K562 (cell line): ENCODE results near the gene XPO6. TPM values are rescaled to one million over a fixed set of nuclear protein-coding genes. Genes with fewer than 3 reads are reported as not detected.

Experiments used
- ATF3 ChIP-seq, 2 experiments: fragments of 450-650 bp in 1 of 2; sonication (generic) in 1 of 2; formaldehyde crosslinking in 1 of 2; IDR thresholded peaks in 1 of 2; conservative IDR thresholded peaks in 1 of 2; 2 replicates each; pipeline versions ENCODE4 v1.6.1 to v1.8.1; 2016 to 2023; ENCODE audit warnings: mild to moderate bottlenecking in 2 of 2, moderate library complexity in 2 of 2, inconsistent platforms in 1 of 2, missing genetic modification reagents in 1 of 2
- CHD2 ChIP-seq: IDR thresholded peaks from 2 replicates; pipeline ENCODE4 v1.6.1; 2011; ENCODE audit warnings: low read depth, low read length
- DPF2 ChIP-seq: fragments of 450-650 bp; IDR thresholded peaks from 2 replicates; pipeline ENCODE4 v1.6.1; 2016
- JUND ChIP-seq, 2 experiments: IDR thresholded peaks; 2 replicates in 1 of 2; 3 replicates in 1 of 2; pipeline ENCODE4 v1.6.1; 2011; ENCODE audit warnings: borderline replicate concordance in 2 of 2, low read depth in 2 of 2, low read length in 2 of 2, improper control_type of control experiment in 1 of 2, missing biosample characterization in 1 of 2, missing genetic modification characterization in 1 of 2, missing genetic modification reagents in 1 of 2
- KDM5B ChIP-seq: fragments of 200-600 bp; sonication (generic); IDR thresholded peaks from 2 replicates; pipeline ENCODE4 v1.6.1; 2012; ENCODE audit warnings: low read depth, mild to moderate bottlenecking, moderate library complexity, low read length, control low read depth, inconsistent platforms; ENCODE audit not compliant: insufficient replicate concordance
- MBD2 ChIP-seq: sonication (generic); IDR thresholded peaks from 2 replicates; pipeline ENCODE4 v1.6.1; 2016; ENCODE audit warnings: low read depth, borderline replicate concordance
- MCM3 ChIP-seq: fragments of 450-650 bp; IDR thresholded peaks from 2 replicates; pipeline ENCODE4 v1.6.1; 2016
- MTA1 ChIP-seq: fragments of 450-650 bp; IDR thresholded peaks from 2 replicates; pipeline ENCODE4 v1.6.1; 2017; ENCODE audit warnings: borderline replicate concordance
- NBN ChIP-seq: fragments of 450-650 bp; IDR thresholded peaks from 2 replicates; pipeline ENCODE4 v1.6.1; 2016; ENCODE audit warnings: low read depth, mild to moderate bottlenecking
- NCOA2 ChIP-seq, 2 experiments: fragments of 450-650 bp; IDR thresholded peaks; 2 replicates each; pipeline ENCODE4 v1.6.1; 2018; ENCODE audit warnings: mild to moderate bottlenecking in 2 of 2, moderate library complexity in 1 of 2; ENCODE audit not compliant: partially characterized antibody in 2 of 2
- POLR2AphosphoS2 ChIP-seq: IDR thresholded peaks from 2 replicates; pipeline ENCODE4 v1.6.1; 2012; ENCODE audit warnings: low read length, improper control_type of control experiment
- RFX5 ChIP-seq: IDR thresholded peaks from 2 replicates; pipeline ENCODE4 v1.6.1; 2011; ENCODE audit warnings: low read depth, mild to moderate bottlenecking, improper control_type of control experiment, low read length
- RHOXF2B ChIP-seq: fragments of 250-450 bp; sonication (Bioruptor Pico); conservative IDR thresholded peaks from 2 replicates; pipeline ENCODE4 v1.5.1; 2021
- SRF ChIP-seq, 2 experiments: fragments of 250-450, 450-650 bp in 1 of 2; sonication (Bioruptor Pico) in 1 of 2; sonication (generic) in 1 of 2; formaldehyde crosslinking; IDR thresholded peaks; 2 replicates each; pipeline versions ENCODE4 v1.5.0 to v1.5.1; 2020 to 2022; ENCODE audit warnings: mild to moderate bottlenecking in 1 of 2, missing genetic modification reagents in 1 of 2
- ZKSCAN8 ChIP-seq: fragments of 200-800 bp; sonication (Bioruptor generic); IDR thresholded peaks from 2 replicates; pipeline ENCODE4 v1.6.1; 2016; ENCODE audit warnings: missing genetic modification characterization, missing compliant biosample characterization
- polyA plus RNA-seq, 8 experiments: library from polyadenylated mRNA; depleted of rRNA in 4 of 8; stranded (reverse) in 5 of 8; unstranded in 3 of 8; fragments of >200 nt; fragmentation: Nextera tagmentation in 2 of 8; fragmentation: Illumina TruSeq in 1 of 8; extraction: Ambion mirVana in 2 of 8; extraction: Trizol in 1 of 8; gene quantifications; 2 replicates each; pipeline versions ENCODE4 v1.2.1 to v1.2.3, GENCODE V29; 2011 to 2014; ENCODE audit warnings: inconsistent platforms in 1 of 8, missing spikeins in 1 of 8
- total RNA-seq, 7 experiments: library from RNA; depleted of rRNA in 6 of 7; stranded (reverse); fragments of >200 nt in 6 of 7; fragmentation: Illumina TruSeq in 2 of 7; extraction: Trizol in 2 of 7; gene quantifications; 2 replicates each; pipeline versions ENCODE4 v1.2.1 to v1.2.3, GENCODE V29; 2011 to 2021; ENCODE audit warnings: low replicate concordance in 1 of 7
- TF ChIP-seq, protein P1 (sequence below): fragments of 450-650 bp; IDR thresholded peaks from 2 replicates; pipeline ENCODE4 v1.6.1; 2016; ENCODE audit warnings: mild to moderate bottlenecking, moderate library complexity

The XPO6 gene
- total and polyA plus RNA-seq, 9 of the 15 experiments (the other 6 are each of a cell fraction or from before 2014, with no cell fraction given) = 11.2 to 196 (median 119) TPM

- TF ChIP-seq JUND (IDR thresholded peaks at IDR 0.05; ENCODE audit: borderline replicate concordance, low read depth, low read length) (peak; percentile 72; the same call in 1 of the 2 replicates), JUND (tag; IDR thresholded peaks at IDR 0.05; ENCODE audit: borderline replicate concordance, low read depth, low read length) (peak; percentile 72; the same call in 1 of the 3 replicates), KDM5B (no peak), RFX5 (no peak), NBN (no peak), MCM3 (no peak), RHOXF2B (no peak), NCOA2 (IDR thresholded peaks at IDR 0.05; ENCODE audit: partially characterized antibody in 2 of 2) (no peak), ZKSCAN8 (CRISPR knock-in tag) (no peak), SRF (CRISPR knock-in tag; IDR thresholded peaks at IDR 0.05) (no peak), ATF3 (IDR thresholded peaks at IDR 0.05) (peak; percentile 85), ATF3 (CRISPR knock-in tag; conservative IDR thresholded peaks at IDR 0.05) (no peak), MBD2 (no peak), POLR2AphosphoS2 (no peak), DPF2 (0 out of 2 replicates have a peak, but pooled peaks have one; percentile 22), MTA1 (no peak), CHD2 (no peak)
- TF ChIP-seq, protein P1, sequence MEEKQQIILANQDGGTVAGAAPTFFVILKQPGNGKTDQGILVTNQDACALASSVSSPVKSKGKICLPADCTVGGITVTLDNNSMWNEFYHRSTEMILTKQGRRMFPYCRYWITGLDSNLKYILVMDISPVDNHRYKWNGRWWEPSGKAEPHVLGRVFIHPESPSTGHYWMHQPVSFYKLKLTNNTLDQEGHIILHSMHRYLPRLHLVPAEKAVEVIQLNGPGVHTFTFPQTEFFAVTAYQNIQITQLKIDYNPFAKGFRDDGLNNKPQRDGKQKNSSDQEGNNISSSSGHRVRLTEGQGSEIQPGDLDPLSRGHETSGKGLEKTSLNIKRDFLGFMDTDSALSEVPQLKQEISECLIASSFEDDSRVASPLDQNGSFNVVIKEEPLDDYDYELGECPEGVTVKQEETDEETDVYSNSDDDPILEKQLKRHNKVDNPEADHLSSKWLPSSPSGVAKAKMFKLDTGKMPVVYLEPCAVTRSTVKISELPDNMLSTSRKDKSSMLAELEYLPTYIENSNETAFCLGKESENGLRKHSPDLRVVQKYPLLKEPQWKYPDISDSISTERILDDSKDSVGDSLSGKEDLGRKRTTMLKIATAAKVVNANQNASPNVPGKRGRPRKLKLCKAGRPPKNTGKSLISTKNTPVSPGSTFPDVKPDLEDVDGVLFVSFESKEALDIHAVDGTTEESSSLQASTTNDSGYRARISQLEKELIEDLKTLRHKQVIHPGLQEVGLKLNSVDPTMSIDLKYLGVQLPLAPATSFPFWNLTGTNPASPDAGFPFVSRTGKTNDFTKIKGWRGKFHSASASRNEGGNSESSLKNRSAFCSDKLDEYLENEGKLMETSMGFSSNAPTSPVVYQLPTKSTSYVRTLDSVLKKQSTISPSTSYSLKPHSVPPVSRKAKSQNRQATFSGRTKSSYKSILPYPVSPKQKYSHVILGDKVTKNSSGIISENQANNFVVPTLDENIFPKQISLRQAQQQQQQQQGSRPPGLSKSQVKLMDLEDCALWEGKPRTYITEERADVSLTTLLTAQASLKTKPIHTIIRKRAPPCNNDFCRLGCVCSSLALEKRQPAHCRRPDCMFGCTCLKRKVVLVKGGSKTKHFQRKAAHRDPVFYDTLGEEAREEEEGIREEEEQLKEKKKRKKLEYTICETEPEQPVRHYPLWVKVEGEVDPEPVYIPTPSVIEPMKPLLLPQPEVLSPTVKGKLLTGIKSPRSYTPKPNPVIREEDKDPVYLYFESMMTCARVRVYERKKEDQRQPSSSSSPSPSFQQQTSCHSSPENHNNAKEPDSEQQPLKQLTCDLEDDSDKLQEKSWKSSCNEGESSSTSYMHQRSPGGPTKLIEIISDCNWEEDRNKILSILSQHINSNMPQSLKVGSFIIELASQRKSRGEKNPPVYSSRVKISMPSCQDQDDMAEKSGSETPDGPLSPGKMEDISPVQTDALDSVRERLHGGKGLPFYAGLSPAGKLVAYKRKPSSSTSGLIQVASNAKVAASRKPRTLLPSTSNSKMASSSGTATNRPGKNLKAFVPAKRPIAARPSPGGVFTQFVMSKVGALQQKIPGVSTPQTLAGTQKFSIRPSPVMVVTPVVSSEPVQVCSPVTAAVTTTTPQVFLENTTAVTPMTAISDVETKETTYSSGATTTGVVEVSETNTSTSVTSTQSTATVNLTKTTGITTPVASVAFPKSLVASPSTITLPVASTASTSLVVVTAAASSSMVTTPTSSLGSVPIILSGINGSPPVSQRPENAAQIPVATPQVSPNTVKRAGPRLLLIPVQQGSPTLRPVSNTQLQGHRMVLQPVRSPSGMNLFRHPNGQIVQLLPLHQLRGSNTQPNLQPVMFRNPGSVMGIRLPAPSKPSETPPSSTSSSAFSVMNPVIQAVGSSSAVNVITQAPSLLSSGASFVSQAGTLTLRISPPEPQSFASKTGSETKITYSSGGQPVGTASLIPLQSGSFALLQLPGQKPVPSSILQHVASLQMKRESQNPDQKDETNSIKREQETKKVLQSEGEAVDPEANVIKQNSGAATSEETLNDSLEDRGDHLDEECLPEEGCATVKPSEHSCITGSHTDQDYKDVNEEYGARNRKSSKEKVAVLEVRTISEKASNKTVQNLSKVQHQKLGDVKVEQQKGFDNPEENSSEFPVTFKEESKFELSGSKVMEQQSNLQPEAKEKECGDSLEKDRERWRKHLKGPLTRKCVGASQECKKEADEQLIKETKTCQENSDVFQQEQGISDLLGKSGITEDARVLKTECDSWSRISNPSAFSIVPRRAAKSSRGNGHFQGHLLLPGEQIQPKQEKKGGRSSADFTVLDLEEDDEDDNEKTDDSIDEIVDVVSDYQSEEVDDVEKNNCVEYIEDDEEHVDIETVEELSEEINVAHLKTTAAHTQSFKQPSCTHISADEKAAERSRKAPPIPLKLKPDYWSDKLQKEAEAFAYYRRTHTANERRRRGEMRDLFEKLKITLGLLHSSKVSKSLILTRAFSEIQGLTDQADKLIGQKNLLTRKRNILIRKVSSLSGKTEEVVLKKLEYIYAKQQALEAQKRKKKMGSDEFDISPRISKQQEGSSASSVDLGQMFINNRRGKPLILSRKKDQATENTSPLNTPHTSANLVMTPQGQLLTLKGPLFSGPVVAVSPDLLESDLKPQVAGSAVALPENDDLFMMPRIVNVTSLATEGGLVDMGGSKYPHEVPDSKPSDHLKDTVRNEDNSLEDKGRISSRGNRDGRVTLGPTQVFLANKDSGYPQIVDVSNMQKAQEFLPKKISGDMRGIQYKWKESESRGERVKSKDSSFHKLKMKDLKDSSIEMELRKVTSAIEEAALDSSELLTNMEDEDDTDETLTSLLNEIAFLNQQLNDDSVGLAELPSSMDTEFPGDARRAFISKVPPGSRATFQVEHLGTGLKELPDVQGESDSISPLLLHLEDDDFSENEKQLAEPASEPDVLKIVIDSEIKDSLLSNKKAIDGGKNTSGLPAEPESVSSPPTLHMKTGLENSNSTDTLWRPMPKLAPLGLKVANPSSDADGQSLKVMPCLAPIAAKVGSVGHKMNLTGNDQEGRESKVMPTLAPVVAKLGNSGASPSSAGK = no peak
Measured at GRCh38 chr16:28202147-28202746, 9.5 kb downstream of the XPO6 start (continued).
